ENCODE data around the gene HLA-G.

HLA-G gene

GRCh38 chr6:29800254-29800653 lies 27.4 kb upstream of the HLA-G start:
- in situ Hi-C loops (cut with HindIII; ENCODE audit: low sequenced_read_pairs) = no loop called here
- TF ChIP-seq CTCF (IDR thresholded peaks at IDR 0.05; ENCODE audit: low read depth, low read length, missing control alignments) = no peak
- no peak overlapping the region for H3K4me3 ChIP-seq (ENCODE audit: low read depth, low read length)
- no peak for DNase-seq (ENCODE audit: low read depth)

GRCh38 chr6:29806387-29806786 lies 21.2 kb upstream of the HLA-G start:
- H3K4me3 ChIP-seq (ENCODE audit: low read depth, low read length) = no peak overlapping the region
- in situ Hi-C loops (cut with HindIII; ENCODE audit: low sequenced_read_pairs) = no loop called here
- TF ChIP-seq CTCF (IDR thresholded peaks at IDR 0.05; ENCODE audit: low read depth, low read length, missing control alignments) = no peak
- no peak for DNase-seq (ENCODE audit: low read depth)

- TF ChIP-seq CTCF (IDR thresholded peaks at IDR 0.05; ENCODE audit: low read depth, low read length, missing control alignments) = no peak
- in situ Hi-C loops (cut with HindIII; ENCODE audit: low sequenced_read_pairs) = no loop called here
- H3K4me3 ChIP-seq (ENCODE audit: low read depth, low read length) = no peak overlapping the region
- no peak for DNase-seq (ENCODE audit: low read depth)
Measured at GRCh38 chr6:29809249-29809648, 18.4 kb upstream of the HLA-G start.

- TF ChIP-seq CTCF (IDR thresholded peaks at IDR 0.05; ENCODE audit: low read depth, low read length, missing control alignments) = no peak
- in situ Hi-C loops (cut with HindIII; ENCODE audit: low sequenced_read_pairs) = no loop called here
- no peak for DNase-seq (ENCODE audit: low read depth)
- no peak overlapping the region for H3K4me3 ChIP-seq (ENCODE audit: low read depth, low read length)
Measured at GRCh38 chr6:29810371-29810770, 17.3 kb upstream of the HLA-G start.

GRCh38 chr6:29811377-29811776 lies 16.2 kb upstream of the HLA-G start:
- TF ChIP-seq CTCF (IDR thresholded peaks at IDR 0.05; ENCODE audit: low read depth, low read length, missing control alignments) = no peak
- in situ Hi-C loops (cut with HindIII; ENCODE audit: low sequenced_read_pairs) = no loop called here
- no peak overlapping the region for H3K4me3 ChIP-seq (ENCODE audit: low read depth, low read length)
- DNase-seq (ENCODE audit: low read depth) = no peak

GRCh38 chr6:29813066-29813465 lies 14.6 kb upstream of the HLA-G start:
- in situ Hi-C loops (cut with HindIII; ENCODE audit: low sequenced_read_pairs) = no loop called here
- DNase-seq (ENCODE audit: low read depth) = no peak
- no peak overlapping the region for H3K4me3 ChIP-seq (ENCODE audit: low read depth, low read length)
- no peak for TF ChIP-seq CTCF (IDR thresholded peaks at IDR 0.05; ENCODE audit: low read depth, low read length, missing control alignments)

- DNase-seq (ENCODE audit: low read depth) = no peak
- in situ Hi-C loops (cut with HindIII; ENCODE audit: low sequenced_read_pairs) = no loop called here
- no peak overlapping the region for H3K4me3 ChIP-seq (ENCODE audit: low read depth, low read length)
- no peak for TF ChIP-seq CTCF (IDR thresholded peaks at IDR 0.05; ENCODE audit: low read depth, low read length, missing control alignments)
Measured at GRCh38 chr6:29813809-29814208, 13.8 kb upstream of the HLA-G start.

Data from astrocyte of the cerebellum (primary cell).